ENCODE data around the gene UNC13D.

Gene UNC13D

DNA sequence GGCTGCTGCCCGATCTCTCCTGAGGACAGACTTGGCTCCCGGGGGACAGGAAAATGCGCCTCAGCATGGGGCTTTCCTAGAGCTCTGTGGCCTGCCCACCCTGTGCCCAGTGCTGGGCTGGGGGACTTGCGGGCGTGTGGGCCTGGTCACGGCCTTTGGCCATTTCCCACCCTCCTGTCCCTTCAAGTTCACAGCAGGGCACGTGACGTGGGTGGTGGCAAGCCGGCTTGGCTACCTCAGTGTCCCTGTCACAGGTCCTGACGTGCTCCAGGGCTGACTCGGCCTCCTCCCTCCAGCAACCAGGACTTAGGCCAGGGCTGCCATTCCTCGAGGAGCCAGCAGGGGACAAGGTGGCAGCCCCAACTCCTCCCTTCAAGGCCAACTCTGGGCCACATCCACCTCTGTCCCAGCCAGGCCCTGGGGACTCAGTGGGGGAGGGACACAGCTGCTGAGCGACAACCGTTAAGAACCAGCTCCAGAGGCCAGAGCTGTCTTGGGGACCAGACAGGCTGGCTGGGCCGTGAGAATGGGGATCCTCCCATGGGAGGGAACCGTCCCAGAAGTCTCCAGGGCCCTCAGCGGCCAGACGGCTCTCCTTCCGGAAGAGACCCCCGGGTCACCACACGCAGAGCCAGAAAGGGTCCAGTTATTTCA, 981 bp upstream of the UNC13D start (continued):
- TF ChIP-seq ZNF221 (tag by site-specific recombination; IDR thresholded peaks at IDR 0.05; ENCODE audit: borderline replicate concordance) (no peak), ZNF837 (tag by site-specific recombination; IDR thresholded peaks at IDR 0.05) (no peak), ZNF677 (tag by site-specific recombination; IDR thresholded peaks at IDR 0.05) (no peak), IKZF3 (tag by site-specific recombination; IDR thresholded peaks at IDR 0.05) (peak; percentile 8; the same call in 1 of the 2 replicates), ZNF132 (tag by site-specific recombination; IDR thresholded peaks at IDR 0.05; ENCODE audit: borderline replicate concordance) (no peak), ZNF473 (tag by site-specific recombination; IDR thresholded peaks at IDR 0.05) (no peak), GLI4 (tag by site-specific recombination; IDR thresholded peaks at IDR 0.05) (0 out of 2 replicates have a peak, but pooled peaks have one; percentile 30), BCL11B (tag by site-specific recombination; IDR thresholded peaks at IDR 0.05; ENCODE audit: low read depth) (no peak), ZXDB (tag by site-specific recombination; IDR thresholded peaks at IDR 0.05) (no peak), ZNF555 (tag by site-specific recombination; conservative IDR thresholded peaks at IDR 0.05) (no peak), ZBTB7A (tag by site-specific recombination; IDR thresholded peaks at IDR 0.05; ENCODE audit: low read depth) (0 out of 2 replicates have a peak, but pooled peaks have one; percentile 10), ZNF223 (tag by site-specific recombination; IDR thresholded peaks at IDR 0.05) (no peak), ZNF2 (tag by site-specific recombination; IDR thresholded peaks at IDR 0.05) (no peak), ZNF366 (tag by site-specific recombination; conservative IDR thresholded peaks at IDR 0.05) (no peak), ZFP37 (tag by site-specific recombination; IDR thresholded peaks at IDR 0.05) (0 out of 2 replicates have a peak, but pooled peaks have one; percentile 32), SETDB1 (IDR thresholded peaks at IDR 0.05; ENCODE audit: insufficient read length, low read length) (no peak), ZSCAN23 (tag by site-specific recombination; IDR thresholded peaks at IDR 0.05) (no peak), SP3 (tag by site-specific recombination; IDR thresholded peaks at IDR 0.05) (0 out of 2 replicates have a peak, but pooled peaks have one; percentile 21), ZNF792 (tag by site-specific recombination; IDR thresholded peaks at IDR 0.05) (no peak), YY1 (tag by site-specific recombination; IDR thresholded peaks at IDR 0.05) (no peak), ZNF843 (tag by site-specific recombination; IDR thresholded peaks at IDR 0.05) (no peak)
- TF ChIP-seq, protein P1, sequence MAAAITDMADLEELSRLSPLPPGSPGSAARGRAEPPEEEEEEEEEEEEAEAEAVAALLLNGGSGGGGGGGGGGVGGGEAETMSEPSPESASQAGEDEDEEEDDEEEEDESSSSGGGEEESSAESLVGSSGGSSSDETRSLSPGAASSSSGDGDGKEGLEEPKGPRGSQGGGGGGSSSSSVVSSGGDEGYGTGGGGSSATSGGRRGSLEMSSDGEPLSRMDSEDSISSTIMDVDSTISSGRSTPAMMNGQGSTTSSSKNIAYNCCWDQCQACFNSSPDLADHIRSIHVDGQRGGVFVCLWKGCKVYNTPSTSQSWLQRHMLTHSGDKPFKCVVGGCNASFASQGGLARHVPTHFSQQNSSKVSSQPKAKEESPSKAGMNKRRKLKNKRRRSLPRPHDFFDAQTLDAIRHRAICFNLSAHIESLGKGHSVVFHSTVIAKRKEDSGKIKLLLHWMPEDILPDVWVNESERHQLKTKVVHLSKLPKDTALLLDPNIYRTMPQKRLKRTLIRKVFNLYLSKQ (tag by site-specific recombination; IDR thresholded peaks at IDR 0.05; ENCODE audit: borderline replicate concordance) = no peak
- TF ChIP-seq, protein P2, sequence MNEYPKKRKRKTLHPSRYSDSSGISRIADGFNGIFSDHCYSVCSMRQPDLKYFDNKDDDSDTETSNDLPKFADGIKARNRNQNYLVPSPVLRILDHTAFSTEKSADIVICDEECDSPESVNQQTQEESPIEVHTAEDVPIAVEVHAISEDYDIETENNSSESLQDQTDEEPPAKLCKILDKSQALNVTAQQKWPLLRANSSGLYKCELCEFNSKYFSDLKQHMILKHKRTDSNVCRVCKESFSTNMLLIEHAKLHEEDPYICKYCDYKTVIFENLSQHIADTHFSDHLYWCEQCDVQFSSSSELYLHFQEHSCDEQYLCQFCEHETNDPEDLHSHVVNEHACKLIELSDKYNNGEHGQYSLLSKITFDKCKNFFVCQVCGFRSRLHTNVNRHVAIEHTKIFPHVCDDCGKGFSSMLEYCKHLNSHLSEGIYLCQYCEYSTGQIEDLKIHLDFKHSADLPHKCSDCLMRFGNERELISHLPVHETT (tag by site-specific recombination; IDR thresholded peaks at IDR 0.05) = no peak
- TF ChIP-seq, protein P3, sequence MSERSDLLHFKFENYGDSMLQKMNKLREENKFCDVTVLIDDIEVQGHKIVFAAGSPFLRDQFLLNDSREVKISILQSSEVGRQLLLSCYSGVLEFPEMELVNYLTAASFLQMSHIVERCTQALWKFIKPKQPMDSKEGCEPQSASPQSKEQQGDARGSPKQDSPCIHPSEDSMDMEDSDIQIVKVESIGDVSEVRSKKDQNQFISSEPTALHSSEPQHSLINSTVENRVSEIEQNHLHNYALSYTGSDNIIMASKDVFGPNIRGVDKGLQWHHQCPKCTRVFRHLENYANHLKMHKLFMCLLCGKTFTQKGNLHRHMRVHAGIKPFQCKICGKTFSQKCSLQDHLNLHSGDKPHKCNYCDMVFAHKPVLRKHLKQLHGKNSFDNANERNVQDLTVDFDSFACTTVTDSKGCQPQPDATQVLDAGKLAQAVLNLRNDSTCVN (tag by site-specific recombination; optimal IDR thresholded peaks at IDR 0.05) = no peak
- TF ChIP-seq, protein P4, sequence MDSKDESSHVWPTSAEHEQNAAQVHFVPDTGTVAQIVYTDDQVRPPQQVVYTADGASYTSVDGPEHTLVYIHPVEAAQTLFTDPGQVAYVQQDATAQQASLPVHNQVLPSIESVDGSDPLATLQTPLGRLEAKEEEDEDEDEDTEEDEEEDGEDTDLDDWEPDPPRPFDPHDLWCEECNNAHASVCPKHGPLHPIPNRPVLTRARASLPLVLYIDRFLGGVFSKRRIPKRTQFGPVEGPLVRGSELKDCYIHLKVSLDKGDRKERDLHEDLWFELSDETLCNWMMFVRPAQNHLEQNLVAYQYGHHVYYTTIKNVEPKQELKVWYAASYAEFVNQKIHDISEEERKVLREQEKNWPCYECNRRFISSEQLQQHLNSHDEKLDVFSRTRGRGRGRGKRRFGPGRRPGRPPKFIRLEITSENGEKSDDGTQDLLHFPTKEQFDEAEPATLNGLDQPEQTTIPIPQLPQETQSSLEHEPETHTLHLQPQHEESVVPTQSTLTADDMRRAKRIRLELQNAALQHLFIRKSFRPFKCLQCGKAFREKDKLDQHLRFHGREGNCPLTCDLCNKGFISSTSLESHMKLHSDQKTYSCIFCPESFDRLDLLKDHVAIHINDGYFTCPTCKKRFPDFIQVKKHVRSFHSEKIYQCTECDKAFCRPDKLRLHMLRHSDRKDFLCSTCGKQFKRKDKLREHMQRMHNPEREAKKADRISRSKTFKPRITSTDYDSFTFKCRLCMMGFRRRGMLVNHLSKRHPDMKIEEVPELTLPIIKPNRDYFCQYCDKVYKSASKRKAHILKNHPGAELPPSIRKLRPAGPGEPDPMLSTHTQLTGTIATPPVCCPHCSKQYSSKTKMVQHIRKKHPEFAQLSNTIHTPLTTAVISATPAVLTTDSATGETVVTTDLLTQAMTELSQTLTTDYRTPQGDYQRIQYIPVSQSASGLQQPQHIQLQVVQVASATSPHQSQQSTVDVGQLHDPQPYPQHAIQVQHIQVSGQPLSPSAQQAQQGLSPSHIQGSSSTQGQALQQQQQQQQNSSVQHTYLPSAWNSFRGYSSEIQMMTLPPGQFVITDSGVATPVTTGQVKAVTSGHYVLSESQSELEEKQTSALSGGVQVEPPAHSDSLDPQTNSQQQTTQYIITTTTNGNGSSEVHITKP (tag by site-specific recombination; IDR thresholded peaks at IDR 0.05) = peak; percentile 45; the same call in 1 of the 2 replicates
- TF ChIP-seq, protein P5, sequence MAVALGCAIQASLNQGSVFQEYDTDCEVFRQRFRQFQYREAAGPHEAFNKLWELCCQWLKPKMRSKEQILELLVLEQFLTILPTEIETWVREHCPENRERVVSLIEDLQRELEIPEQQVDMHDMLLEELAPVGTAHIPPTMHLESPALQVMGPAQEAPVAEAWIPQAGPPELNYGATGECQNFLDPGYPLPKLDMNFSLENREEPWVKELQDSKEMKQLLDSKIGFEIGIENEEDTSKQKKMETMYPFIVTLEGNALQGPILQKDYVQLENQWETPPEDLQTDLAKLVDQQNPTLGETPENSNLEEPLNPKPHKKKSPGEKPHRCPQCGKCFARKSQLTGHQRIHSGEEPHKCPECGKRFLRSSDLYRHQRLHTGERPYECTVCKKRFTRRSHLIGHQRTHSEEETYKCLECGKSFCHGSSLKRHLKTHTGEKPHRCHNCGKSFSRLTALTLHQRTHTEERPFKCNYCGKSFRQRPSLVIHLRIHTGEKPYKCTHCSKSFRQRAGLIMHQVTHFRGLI (tag by site-specific recombination; IDR thresholded peaks at IDR 0.05) = no peak; the same call in 1 of the 2 replicates
- TF ChIP-seq, protein P6, sequence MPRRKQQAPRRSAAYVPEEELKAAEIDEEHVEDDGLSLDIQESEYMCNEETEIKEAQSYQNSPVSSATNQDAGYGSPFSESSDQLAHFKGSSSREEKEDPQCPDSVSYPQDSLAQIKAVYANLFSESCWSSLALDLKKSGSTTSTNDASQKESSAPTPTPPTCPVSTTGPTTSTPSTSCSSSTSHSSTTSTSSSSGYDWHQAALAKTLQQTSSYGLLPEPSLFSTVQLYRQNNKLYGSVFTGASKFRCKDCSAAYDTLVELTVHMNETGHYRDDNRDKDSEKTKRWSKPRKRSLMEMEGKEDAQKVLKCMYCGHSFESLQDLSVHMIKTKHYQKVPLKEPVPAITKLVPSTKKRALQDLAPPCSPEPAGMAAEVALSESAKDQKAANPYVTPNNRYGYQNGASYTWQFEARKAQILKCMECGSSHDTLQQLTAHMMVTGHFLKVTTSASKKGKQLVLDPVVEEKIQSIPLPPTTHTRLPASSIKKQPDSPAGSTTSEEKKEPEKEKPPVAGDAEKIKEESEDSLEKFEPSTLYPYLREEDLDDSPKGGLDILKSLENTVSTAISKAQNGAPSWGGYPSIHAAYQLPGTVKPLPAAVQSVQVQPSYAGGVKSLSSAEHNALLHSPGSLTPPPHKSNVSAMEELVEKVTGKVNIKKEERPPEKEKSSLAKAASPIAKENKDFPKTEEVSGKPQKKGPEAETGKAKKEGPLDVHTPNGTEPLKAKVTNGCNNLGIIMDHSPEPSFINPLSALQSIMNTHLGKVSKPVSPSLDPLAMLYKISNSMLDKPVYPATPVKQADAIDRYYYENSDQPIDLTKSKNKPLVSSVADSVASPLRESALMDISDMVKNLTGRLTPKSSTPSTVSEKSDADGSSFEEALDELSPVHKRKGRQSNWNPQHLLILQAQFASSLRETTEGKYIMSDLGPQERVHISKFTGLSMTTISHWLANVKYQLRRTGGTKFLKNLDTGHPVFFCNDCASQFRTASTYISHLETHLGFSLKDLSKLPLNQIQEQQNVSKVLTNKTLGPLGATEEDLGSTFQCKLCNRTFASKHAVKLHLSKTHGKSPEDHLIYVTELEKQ (tag by site-specific recombination; IDR thresholded peaks at IDR 0.05; ENCODE audit: borderline replicate concordance) = no peak

Data from HEK293 (cell line).